CD14-positive monocyte (primary cell): ENCODE measurements around the gene KIAA0319L. TPM values are rescaled to one million over a fixed set of nuclear protein-coding genes. Genes with fewer than 3 reads are reported as not detected.

Experiments
- DNase-seq, 3 donors: peaks; one replicate each; pipeline ENCODE4 v3.0.0-alpha.2; 2011 to 2022
- H2AFZ ChIP-seq: 2 replicates; pipeline ENCODE4 v1.6.0; 2012; ENCODE audit warnings: mild to moderate bottlenecking, low read depth, low read length, inconsistent platforms; ENCODE audit not compliant: insufficient read depth, poor library complexity, severe bottlenecking
- H3K27ac ChIP-seq, 2 donors: 1 replicate in 1 of 2; 2 replicates in 1 of 2; pipeline ENCODE4 v1.5.1; 2012 to 2013; ENCODE audit warnings: low read length in 2 of 2, control low read depth in 1 of 2, inconsistent platforms in 1 of 2, low read depth in 1 of 2, mild to moderate bottlenecking in 1 of 2
- H3K27me3 ChIP-seq, 2 donors: one replicate each; pipeline versions ENCODE4 v1.6.0 to v1.6.1; 2011 to 2013; ENCODE audit warnings: low read length in 2 of 2; ENCODE audit not compliant: control insufficient read depth in 2 of 2, insufficient read depth in 2 of 2
- H3K36me3 ChIP-seq, 2 donors: replicated peaks in 1 of 2; 1 replicate in 1 of 2; 2 replicates in 1 of 2; pipeline versions ENCODE4 v1.5.1 to v1.6.1; 2012 to 2013; ENCODE audit warnings: low read length in 2 of 2, control low read depth in 1 of 2, inconsistent platforms in 1 of 2, mild to moderate bottlenecking in 1 of 2; ENCODE audit not compliant: insufficient read depth in 2 of 2, control insufficient read depth in 1 of 2
- H3K4me1 ChIP-seq, 2 donors: 1 replicate in 1 of 2; 2 replicates in 1 of 2; pipeline versions ENCODE4 v1.5.1 to v1.6.1; 2012 to 2013; ENCODE audit warnings: low read length in 2 of 2, control low read depth in 1 of 2, inconsistent platforms in 1 of 2, mild to moderate bottlenecking in 1 of 2, moderate library complexity in 1 of 2; ENCODE audit not compliant: insufficient read depth in 2 of 2, control insufficient read depth in 1 of 2
- H3K4me2 ChIP-seq: replicated peaks from 2 replicates; pipeline ENCODE3; 2012; ENCODE audit warnings: low read length, moderate library complexity, mild to moderate bottlenecking; ENCODE audit not compliant: poor library complexity, severe bottlenecking; ENCODE audit errors: extremely low read depth
- H3K4me3 ChIP-seq, 3 experiments: fragments of 200-600 bp in 1 of 3; sonication (generic) in 1 of 3; replicated peaks in 1 of 3; 1 replicate in 2 of 3; 2 replicates in 1 of 3; pipeline ENCODE4 v1.5.1; 2011 to 2013; ENCODE audit warnings: low read length in 3 of 3, mild to moderate bottlenecking in 3 of 3, control low read depth in 2 of 3, low read depth in 2 of 3, inconsistent platforms in 1 of 3, moderate library complexity in 1 of 3
- H3K79me2 ChIP-seq: 2 replicates; pipeline ENCODE4 v1.6.0; 2012; ENCODE audit warnings: mild to moderate bottlenecking, control low read depth, inconsistent platforms, low read length, moderate library complexity; ENCODE audit not compliant: insufficient read depth
- H3K9ac ChIP-seq: 2 replicates; pipeline ENCODE4 v1.6.0; 2017; ENCODE audit warnings: low read length, mild to moderate bottlenecking; ENCODE audit not compliant: insufficient read depth, poor library complexity, severe bottlenecking
- H3K9me3 ChIP-seq, 2 donors: replicated peaks in 1 of 2; 1 replicate in 1 of 2; 2 replicates in 1 of 2; pipeline versions ENCODE4 v1.5.1 to v1.6.1; 2012 to 2013; ENCODE audit warnings: low read length in 2 of 2, control low read depth in 1 of 2; ENCODE audit not compliant: control insufficient read depth in 1 of 2, insufficient read depth in 1 of 2
- H4K20me1 ChIP-seq: 2 replicates; pipeline ENCODE4 v1.6.0; 2012; ENCODE audit warnings: mild to moderate bottlenecking, low read length, control low read depth, moderate library complexity; ENCODE audit not compliant: insufficient read depth
- H3K27ac Mint-ChIP-seq, 7 donors: one replicate each; pipeline ENCODE4 v1.8.0; 2020; ENCODE audit warnings: mild to moderate bottlenecking in 7 of 7, mixed read lengths in 7 of 7, moderate library complexity in 6 of 7, inconsistent platforms in 2 of 7
- H3K27me3 Mint-ChIP-seq, 3 donors: one replicate each; pipeline ENCODE4 v1.8.0; 2021 to 2022; ENCODE audit warnings: low read depth in 3 of 3, mild to moderate bottlenecking in 3 of 3, mixed read lengths in 3 of 3, moderate library complexity in 3 of 3, inconsistent platforms in 1 of 3
- H3K36me3 Mint-ChIP-seq, 2 donors: one replicate each; pipeline ENCODE4 v1.8.0; 2020; ENCODE audit warnings: mixed read lengths in 2 of 2, inconsistent platforms in 1 of 2, mild to moderate bottlenecking in 1 of 2
- H3K4me1 Mint-ChIP-seq: one replicate; pipeline ENCODE4 v1.8.0; 2020; ENCODE audit warnings: mild to moderate bottlenecking, mixed read lengths
- H3K4me3 Mint-ChIP-seq, 2 donors: one replicate each; pipeline ENCODE4 v1.8.0; 2020; ENCODE audit warnings: mild to moderate bottlenecking in 2 of 2, mixed read lengths in 2 of 2, moderate library complexity in 1 of 2
- H3K9me3 Mint-ChIP-seq, 7 donors: one replicate each; pipeline ENCODE4 v1.8.0; 2020 to 2022; ENCODE audit warnings: mixed read lengths in 7 of 7, mild to moderate bottlenecking in 6 of 7, moderate library complexity in 6 of 7, inconsistent platforms in 2 of 7
- WGBS: methylation state at CpG from one replicate; pipeline ENCODE4 v1.1.5; 2013; ENCODE audit warnings: missing lambda C conversion rate; ENCODE audit not compliant: insufficient coverage; 5-methylcytosine and 5-hydroxymethylcytosine counted together
- intact Hi-C, 2 donors: fragments of 100-400 bp; cut with micrococcal nuclease; formaldehyde crosslinking; loops; one replicate each; pipeline versions ENCODE4 v1.15.0 to v1.15.1; 2023
- polyA plus RNA-seq, 3 donors: library from polyadenylated mRNA; depleted of rRNA in 1 of 3; unstranded in 2 of 3; stranded (reverse) in 1 of 3; fragments of 300-500 nt in 2 of 3; fragments of >200 nt in 1 of 3; fragmentation: Illumina TruSeq in 2 of 3; gene quantifications; 1 replicate in 2 of 3; 2 replicates in 1 of 3; pipeline ENCODE4 v1.2.3, GENCODE V29; 2012 to 2021
- TF ChIP-seq, protein P1 (sequence below): fragments of 200-600 bp; IDR thresholded peaks from one replicate; pipeline ENCODE4 v1.8.0; 2022; ENCODE audit warnings: antibody characterized with exemption, mild to moderate bottlenecking

The KIAA0319L gene
- polyA plus RNA-seq, 3 donors, result 20.6 to 75.3 (median 28.6) TPM

DNA sequence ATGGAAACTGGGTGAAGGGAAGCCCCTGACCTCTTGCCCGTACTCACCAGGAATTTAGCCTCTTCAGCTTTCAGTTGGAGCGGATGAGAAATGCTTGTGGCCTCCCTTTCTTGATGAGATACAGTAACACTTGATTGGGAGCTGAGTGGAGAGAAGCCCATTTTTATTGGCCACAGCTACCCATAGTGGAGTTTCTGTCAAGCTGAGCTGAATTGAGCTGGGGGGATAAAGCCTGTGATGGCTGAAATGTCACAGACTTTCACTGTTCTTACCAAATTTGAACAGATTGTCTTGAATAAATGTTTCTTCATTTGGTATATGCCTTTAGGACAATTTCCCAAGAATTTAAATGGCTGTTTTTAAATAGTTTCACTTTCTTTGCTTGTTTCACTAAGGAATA lies 162.8 kb downstream of the KIAA0319L start:
- intact Hi-C loops, result no loop called here
- Histone ChIP-seq H3K4me1 (no peaks in the 10 kb centered on the region), H3K27ac (peak overlapping the region in 1 of 2 donors; percentile 62), H3K27me3 (no peaks in the 10 kb centered on the region), H3K79me2 (no peaks in the 10 kb centered on the region), H4K20me1 (no peaks in the 10 kb centered on the region), H3K9me3 (peaks cover 0 to 4% of the 10 kb centered on the region in 2 donors), H2AFZ (no peak overlapping the region), H3K4me3 (no peak overlapping the region), H3K4me2 (no peak overlapping the region), H3K9ac (no peak overlapping the region), H3K36me3 (peaks cover 65 to 92% of the 10 kb centered on the region in 2 donors)
- peak overlapping the region in 4 of 7 donors; percentile 25 to 83 (median 56) for H3K27ac Mint-ChIP-seq
- TF ChIP-seq, protein P1, sequence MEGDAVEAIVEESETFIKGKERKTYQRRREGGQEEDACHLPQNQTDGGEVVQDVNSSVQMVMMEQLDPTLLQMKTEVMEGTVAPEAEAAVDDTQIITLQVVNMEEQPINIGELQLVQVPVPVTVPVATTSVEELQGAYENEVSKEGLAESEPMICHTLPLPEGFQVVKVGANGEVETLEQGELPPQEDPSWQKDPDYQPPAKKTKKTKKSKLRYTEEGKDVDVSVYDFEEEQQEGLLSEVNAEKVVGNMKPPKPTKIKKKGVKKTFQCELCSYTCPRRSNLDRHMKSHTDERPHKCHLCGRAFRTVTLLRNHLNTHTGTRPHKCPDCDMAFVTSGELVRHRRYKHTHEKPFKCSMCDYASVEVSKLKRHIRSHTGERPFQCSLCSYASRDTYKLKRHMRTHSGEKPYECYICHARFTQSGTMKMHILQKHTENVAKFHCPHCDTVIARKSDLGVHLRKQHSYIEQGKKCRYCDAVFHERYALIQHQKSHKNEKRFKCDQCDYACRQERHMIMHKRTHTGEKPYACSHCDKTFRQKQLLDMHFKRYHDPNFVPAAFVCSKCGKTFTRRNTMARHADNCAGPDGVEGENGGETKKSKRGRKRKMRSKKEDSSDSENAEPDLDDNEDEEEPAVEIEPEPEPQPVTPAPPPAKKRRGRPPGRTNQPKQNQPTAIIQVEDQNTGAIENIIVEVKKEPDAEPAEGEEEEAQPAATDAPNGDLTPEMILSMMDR, result no peak
- 100% methylated on average over 1 of the region's 2 CpGs for WGBS
- peaks cover 9% of the 10 kb centered on the region for H3K4me1 Mint-ChIP-seq
- H3K4me3 Mint-ChIP-seq, result no peak overlapping the region
- peaks cover 0 to 9% (median 6%) of the 10 kb centered on the region in 7 donors for H3K9me3 Mint-ChIP-seq
- no peaks in the 10 kb centered on the region for H3K27me3 Mint-ChIP-seq
- peaks cover 55 to 65% of the 10 kb centered on the region in 2 donors for H3K36me3 Mint-ChIP-seq
- no peak for DNase-seq

- Histone ChIP-seq H4K20me1 (no peaks in the 10 kb centered on the region), H3K9me3 (peaks cover 0 to 4% of the 10 kb centered on the region in 2 donors), H3K79me2 (no peaks in the 10 kb centered on the region), H3K36me3 (peaks cover 37 to 87% of the 10 kb centered on the region in 2 donors), H3K4me2 (no peak overlapping the region), H2AFZ (no peak overlapping the region), H3K9ac (no peak overlapping the region), H3K4me1 (peaks cover 0 to 7% of the 10 kb centered on the region in 2 donors), H3K27ac (no peak overlapping the region), H3K4me3 (no peak overlapping the region), H3K27me3 (no peaks in the 10 kb centered on the region)
- WGBS, result 63% methylated on average over 2 of the region's 10 CpGs
- peaks cover 24% of the 10 kb centered on the region for H3K4me1 Mint-ChIP-seq
- H3K4me3 Mint-ChIP-seq, result no peak overlapping the region
- TF ChIP-seq, protein P1, result no peak
- intact Hi-C loops, result no loop called here
- H3K9me3 Mint-ChIP-seq, result peaks cover 0 to 13% (median 7%) of the 10 kb centered on the region in 7 donors
- H3K27ac Mint-ChIP-seq, result peak overlapping the region in 2 of 7 donors; percentile 48 to 50
- no peak for DNase-seq
- peaks cover 0 to 2% (median 0%) of the 10 kb centered on the region in 3 donors for H3K27me3 Mint-ChIP-seq
- H3K36me3 Mint-ChIP-seq, result peaks cover 50 to 66% of the 10 kb centered on the region in 2 donors
These were observed 166.4 kb downstream of the KIAA0319L start for GRCh38 chr1:35390600-35391494.
